Prostate gland (tissue), 2 donors: ENCODE results near the gene TMIGD1.

Experiments used
- POLR2A ChIP-seq: fragments of 450-650 bp; IDR thresholded peaks from one replicate; pipeline ENCODE4 v1.6.1; 2016; ENCODE audit warnings: antibody characterized with exemption, mild to moderate bottlenecking
- POLR2AphosphoS5 ChIP-seq: sonication (generic); formaldehyde crosslinking; IDR thresholded peaks from one replicate; pipeline ENCODE4 v1.6.1; 2017; ENCODE audit warnings: antibody characterized with exemption
- TF ChIP-seq, protein P1 (sequence below), 4 experiments: fragments of 200-600 bp in 2 of 4; fragments of 450-650 bp in 2 of 4; sonication (generic) in 2 of 4; IDR thresholded peaks; 1 replicate in 3 of 4; 2 replicates in 1 of 4; pipeline ENCODE4 v1.5.1; 2016 to 2019; ENCODE audit warnings: antibody characterized with exemption in 4 of 4, mild to moderate bottlenecking in 2 of 4, moderate library complexity in 2 of 4

DNA sequence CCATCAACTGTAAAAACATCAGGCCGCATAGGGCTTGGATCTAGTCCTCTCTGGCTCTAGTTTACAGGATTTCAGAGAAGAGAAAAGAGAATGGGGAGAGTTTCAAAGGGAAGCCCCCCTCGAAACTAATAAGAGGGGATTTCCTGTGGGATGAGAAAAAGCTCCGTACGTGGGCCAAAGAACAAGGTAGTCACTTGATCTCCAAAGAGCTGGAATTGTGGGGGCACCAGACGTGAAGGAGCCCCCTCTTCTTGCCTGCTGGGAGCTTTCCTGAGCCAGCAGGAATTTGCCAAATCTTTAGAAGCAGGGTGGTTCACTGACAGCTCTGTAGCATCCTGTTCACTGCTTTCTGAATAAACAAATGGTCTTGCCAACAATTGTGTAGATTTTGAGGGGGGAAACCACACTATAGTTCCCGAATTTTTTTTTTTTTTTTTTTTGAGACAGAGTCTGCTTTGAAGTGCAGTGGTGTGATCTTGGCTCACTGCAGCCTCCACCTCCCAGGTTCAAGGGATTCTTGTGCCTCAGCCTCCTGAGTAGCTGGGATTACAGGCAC lies 7.0 kb upstream of the TMIGD1 start:
- TF ChIP-seq, protein P1, sequence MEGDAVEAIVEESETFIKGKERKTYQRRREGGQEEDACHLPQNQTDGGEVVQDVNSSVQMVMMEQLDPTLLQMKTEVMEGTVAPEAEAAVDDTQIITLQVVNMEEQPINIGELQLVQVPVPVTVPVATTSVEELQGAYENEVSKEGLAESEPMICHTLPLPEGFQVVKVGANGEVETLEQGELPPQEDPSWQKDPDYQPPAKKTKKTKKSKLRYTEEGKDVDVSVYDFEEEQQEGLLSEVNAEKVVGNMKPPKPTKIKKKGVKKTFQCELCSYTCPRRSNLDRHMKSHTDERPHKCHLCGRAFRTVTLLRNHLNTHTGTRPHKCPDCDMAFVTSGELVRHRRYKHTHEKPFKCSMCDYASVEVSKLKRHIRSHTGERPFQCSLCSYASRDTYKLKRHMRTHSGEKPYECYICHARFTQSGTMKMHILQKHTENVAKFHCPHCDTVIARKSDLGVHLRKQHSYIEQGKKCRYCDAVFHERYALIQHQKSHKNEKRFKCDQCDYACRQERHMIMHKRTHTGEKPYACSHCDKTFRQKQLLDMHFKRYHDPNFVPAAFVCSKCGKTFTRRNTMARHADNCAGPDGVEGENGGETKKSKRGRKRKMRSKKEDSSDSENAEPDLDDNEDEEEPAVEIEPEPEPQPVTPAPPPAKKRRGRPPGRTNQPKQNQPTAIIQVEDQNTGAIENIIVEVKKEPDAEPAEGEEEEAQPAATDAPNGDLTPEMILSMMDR (IDR thresholded peaks at IDR 0.05) = no peak
- TF ChIP-seq POLR2A = no peak
- no peak for TF ChIP-seq POLR2AphosphoS5
